Mucosa of gallbladder (tissue), 1 donor: ENCODE data around the gene FAHD1. TPM values are rescaled to one million over a fixed set of nuclear protein-coding genes. Genes with fewer than 3 reads are reported as not detected.

Source experiments
- DNase-seq: peaks from one replicate; pipeline ENCODE4 v3.0.0-alpha.2; 2020; ENCODE audit warnings: low spot score
- total RNA-seq: library from RNA; stranded (reverse); gene quantifications from one replicate; pipeline ENCODE4 v1.2.1, GENCODE V29; 2021
- donor health status: DM: no; HTN: no; CAD: no.

Gene FAHD1
- total RNA-seq, 1 donor from 2014 or later, result 49.6 TPM

- no peak for DNase-seq
Observed at GRCh38 chr16:1817276-1817589, 9.8 kb upstream of the FAHD1 start.

- no peak for DNase-seq
Observed at GRCh38 chr16:1817716-1818115, 9.3 kb upstream of the FAHD1 start.

- DNase-seq, result no peak
Observed at GRCh38 chr16:1818204-1818872, 8.7 kb upstream of the FAHD1 start.

- no peak for DNase-seq
Observed at GRCh38 chr16:1818873-1819525, 8.0 kb upstream of the FAHD1 start.

- no peak for DNase-seq
Observed at GRCh38 chr16:1819611-1820010, 7.4 kb upstream of the FAHD1 start.

- DNase-seq, result no peak
Observed at GRCh38 chr16:1820096-1820945, 6.7 kb upstream of the FAHD1 start.

GRCh38 chr16:1820946-1821290 is 6.1 kb upstream of the FAHD1 start:
- DNase-seq, result no peak

GRCh38 chr16:1821861-1822611 is 5.0 kb upstream of the FAHD1 start:
- DNase-seq, result no peak

GRCh38 chr16:1822801-1823200 is 4.2 kb upstream of the FAHD1 start:
- no peak for DNase-seq

GRCh38 chr16:1823821-1824220 is 3.2 kb upstream of the FAHD1 start:
- no peak for DNase-seq

GRCh38 chr16:1825381-1825863 is 1.6 kb upstream of the FAHD1 start:
- no peak for DNase-seq

GRCh38 chr16:1825864-1826690 is 929 bp upstream of the FAHD1 start:
- peak; percentile 36 for DNase-seq

GRCh38 chr16:1828645-1829410 is 1.8 kb downstream of the FAHD1 start:
- DNase-seq, result peak; percentile 40

- peak; percentile 66 for DNase-seq
Observed at GRCh38 chr16:1830213-1830612, 3.2 kb downstream of the FAHD1 start.

- no peak for DNase-seq
Observed at GRCh38 chr16:1831186-1832075, 4.4 kb downstream of the FAHD1 start.

GRCh38 chr16:1832838-1833454 is 5.9 kb downstream of the FAHD1 start:
- no peak for DNase-seq

- no peak for DNase-seq
Observed at GRCh38 chr16:1834096-1834495, 7.1 kb downstream of the FAHD1 start.

GRCh38 chr16:1839554-1839953 is 12.5 kb downstream of the FAHD1 start:
- DNase-seq, result no peak

- DNase-seq, result no peak
Observed at GRCh38 chr16:1845985-1846384, 19.0 kb downstream of the FAHD1 start.
